Brain microvascular endothelial cell (primary cell): Measurements from ENCODE around the gene CYP1B1.
"Not testable (repeated sequence)": the region's sequence is repeated elsewhere in the genome, so short reads cannot be mapped to it uniquely, and the experiment has no call there.

Experiments used
- DNase-seq: peaks from one replicate; pipeline ENCODE4 v3.0.0-alpha.2; 2020
- H3K27ac ChIP-seq: fragments of 250-450 bp; sonication (Bioruptor Pico); 2 replicates; pipeline ENCODE4 v1.5.1; 2020; ENCODE audit warnings: mild to moderate bottlenecking, moderate library complexity
- H3K27me3 ChIP-seq: fragments of 250-450 bp; sonication (Bioruptor Pico); replicated peaks from 2 replicates; pipeline ENCODE4 v1.5.1; 2020; ENCODE audit warnings: mild to moderate bottlenecking
- H3K36me3 ChIP-seq: fragments of 250-450 bp; sonication (Bioruptor Pico); replicated peaks from 2 replicates; pipeline ENCODE4 v1.5.1; 2020; ENCODE audit warnings: mild to moderate bottlenecking
- H3K4me3 ChIP-seq: 2 replicates; pipeline ENCODE4 v1.5.1; 2011; ENCODE audit warnings: low read depth, mild to moderate bottlenecking, control low read depth, low read length, moderate library complexity
- CTCF ChIP-seq: IDR thresholded peaks from 2 replicates; pipeline ENCODE4 v1.5.1; 2011; ENCODE audit warnings: low read depth, mild to moderate bottlenecking, moderate library complexity, low read length, control low read depth, inconsistent platforms; ENCODE audit errors: missing control alignments
- in situ Hi-C: cut with HindIII; loops from 2 replicates; pipeline ENCODE4 v1.10.0; 2017; ENCODE audit warnings: low sequenced_read_pairs, low pct_ligation_motif_present

CYP1B1 gene

DNA sequence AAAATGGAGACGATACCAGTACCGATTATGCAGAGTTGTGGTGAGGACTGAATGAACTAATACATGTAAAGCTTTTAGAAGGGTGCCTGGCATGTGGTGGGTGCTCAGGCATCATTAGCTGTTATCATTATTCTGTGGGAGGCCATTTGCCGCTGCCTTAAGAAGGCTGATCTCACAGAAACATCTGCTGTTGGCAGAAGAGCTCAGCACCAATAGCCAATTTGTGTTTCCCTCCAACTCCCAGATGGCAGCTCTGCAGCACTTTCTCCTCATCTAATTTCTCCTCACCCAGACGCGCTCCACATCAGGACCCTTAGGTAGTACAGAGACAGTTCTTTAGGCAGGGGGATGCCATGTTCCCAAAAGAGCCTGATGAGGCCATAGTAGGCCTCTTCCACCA, 15.8 kb upstream of the CYP1B1 start:
- TF ChIP-seq CTCF: no peak
- in situ Hi-C loops: no loop called here

DNA sequence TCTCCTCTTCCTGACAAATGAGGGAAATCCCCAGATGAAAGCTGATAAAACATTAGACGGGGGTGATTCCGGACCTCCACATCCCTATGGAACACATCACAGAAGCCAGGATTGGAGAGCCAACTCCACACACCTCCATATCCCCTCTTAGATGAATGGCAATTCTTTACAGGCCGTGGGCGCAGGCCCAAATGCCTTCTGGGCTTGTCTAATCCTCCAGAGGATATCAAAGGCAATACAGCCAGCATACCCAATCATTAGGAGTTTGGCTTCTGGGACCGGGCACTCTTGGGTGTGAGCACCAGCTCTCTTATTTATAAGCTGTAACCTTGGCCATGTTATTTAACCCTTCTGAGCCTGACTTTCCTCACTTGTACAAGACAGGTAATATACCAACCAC, 15.0 kb upstream of the CYP1B1 start:
- no peak for DNase-seq
- peaks cover 2% of the 10 kb centered on the region for H3K27me3 ChIP-seq
- no peak overlapping the region for H3K4me3 ChIP-seq
- in situ Hi-C loops: no loop called here
- no peak for TF ChIP-seq CTCF
- H3K36me3 ChIP-seq: no peaks in the 10 kb centered on the region
- H3K27ac ChIP-seq: no peak overlapping the region

More for the DNA sequence above, 15.8 kb upstream of the CYP1B1 start:
- Histone ChIP-seq H3K27me3 (peaks cover 2% of the 10 kb centered on the region), H3K27ac (peak overlapping the region; percentile 44), H3K4me3 (no peak overlapping the region), H3K36me3 (no peaks in the 10 kb centered on the region)
- DNase-seq: no peak

DNA sequence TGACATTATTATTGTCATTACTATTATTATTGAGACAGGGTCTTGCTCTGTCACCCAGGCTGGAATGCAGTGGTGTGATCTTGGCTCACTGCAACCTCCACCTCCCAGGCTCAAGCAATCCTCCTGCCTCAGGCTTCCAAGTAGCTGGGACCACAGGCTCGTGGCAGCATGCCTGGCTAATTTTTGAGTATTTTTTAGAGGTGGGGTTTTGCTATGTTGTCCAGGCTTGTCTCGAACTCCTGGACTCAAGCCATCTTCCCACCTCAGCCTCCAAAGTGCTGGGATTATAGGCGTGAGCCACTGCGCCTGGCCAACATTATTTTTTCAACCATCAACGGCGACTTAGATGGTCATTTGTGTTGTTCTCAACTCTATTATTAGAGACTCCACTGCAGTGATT, 14.3 kb upstream of the CYP1B1 start:
- DNase-seq, H3K36me3 ChIP-seq, in situ Hi-C loops, H3K27ac ChIP-seq, H3K4me3 ChIP-seq, H3K27me3 ChIP-seq: not testable (repeated sequence)

- H3K27ac ChIP-seq, in situ Hi-C loops, H3K27me3 ChIP-seq, H3K36me3 ChIP-seq, H3K4me3 ChIP-seq, DNase-seq: not testable (repeated sequence)
These were observed 10.2 kb upstream of the CYP1B1 start for GRCh38 chr2:38085998-38086698.

GRCh38 chr2:38084556-38084955, 8.6 kb upstream of the CYP1B1 start:
- H3K27me3 ChIP-seq, DNase-seq, H3K27ac ChIP-seq, in situ Hi-C loops, H3K4me3 ChIP-seq, H3K36me3 ChIP-seq: not testable (repeated sequence)

GRCh38 chr2:38082727-38083126, 6.8 kb upstream of the CYP1B1 start:
- in situ Hi-C loops, H3K27me3 ChIP-seq, H3K4me3 ChIP-seq: not testable (repeated sequence)

GRCh38 chr2:38080346-38080745, 4.4 kb upstream of the CYP1B1 start:
- Histone ChIP-seq H3K27me3 (peaks cover 5% of the 10 kb centered on the region), H3K4me3 (no peak overlapping the region), H3K36me3 (no peaks in the 10 kb centered on the region), H3K27ac (no peak overlapping the region)
- DNase-seq: no peak
- TF ChIP-seq CTCF: no peak
- in situ Hi-C loops: no loop called here

More at GRCh38 chr2:38082727-38083126, 6.8 kb upstream of the CYP1B1 start:
- not testable (repeated sequence) for H3K27ac ChIP-seq, H3K36me3 ChIP-seq, DNase-seq
